HepG2 (cell line): Measurements from ENCODE around the gene NFE2L2. TPM values are rescaled to one million over a fixed set of nuclear protein-coding genes. Genes with fewer than 3 reads are reported as not detected.

Source experiments
- ATAC-seq: fragments of 200-7000 bp; cut with Tn5 transposase; 3 replicates; pipeline ENCODE4 v1.9.1; 2020; ENCODE audit warnings: mild to moderate bottlenecking, moderate library complexity
- BruUV-seq: library from RNA; stranded (reverse); fragments of 400-500 nt; replicated peaks from 2 replicates; lab custom pipeline; 2021; lab: Mats Ljungman, UMichigan
- CTCF ChIA-PET: fragments of 300-600 bp; formaldehyde crosslinking; extraction: SDS; loops from one replicate; lab custom pipeline; 2021; ENCODE audit warnings: low total read pairs, inconsistent platforms, low intra/inter-chr PET ratio; lab: Yijun Ruan, JAX
- POLR2A ChIA-PET: fragments of 350-600 bp; sonication (Branson Sonifier 250); formaldehyde crosslinking; loops from one replicate; lab custom pipeline; 2020; ENCODE audit warnings: antibody characterized with exemption, inconsistent platforms; lab: Yijun Ruan, JAX
- DNase-seq: peaks from one replicate; pipeline ENCODE4 v3.0.0-alpha.2; 2015; ENCODE audit warnings: low spot score
- FAIRE-seq: peaks from 3 replicates; lab custom pipeline; 2011; peaks lifted over from hg19 to GRCh38; lab: Jason Lieb, UNC
- H2AFZ ChIP-seq: one replicate; pipeline ENCODE4 v1.6.1; 2011; ENCODE audit warnings: low read length, inconsistent platforms
- H3K27ac ChIP-seq: fragments of 300-600 bp; 3 replicates; pipeline ENCODE4 v1.8.0; 2011; ENCODE audit warnings: mixed run types, mild to moderate bottlenecking, mixed read lengths, low read length, inconsistent platforms; ENCODE audit not compliant: insufficient read depth; ENCODE audit errors: extremely low read length
- H3K27me3 ChIP-seq, 2 experiments: fragments of 200-600 bp in 1 of 2; 2 replicates in 1 of 2; 3 replicates in 1 of 2; pipeline versions ENCODE4 v1.6.0 to v1.8.0; 2011; ENCODE audit warnings: low read length in 2 of 2, mild to moderate bottlenecking in 2 of 2, moderate library complexity in 2 of 2, inconsistent platforms in 1 of 2; ENCODE audit not compliant: insufficient read depth in 2 of 2, control insufficient read depth in 1 of 2
- H3K36me3 ChIP-seq, 2 experiments: fragments of 200-600 bp in 1 of 2; replicated peaks in 1 of 2; 2 replicates in 1 of 2; 3 replicates in 1 of 2; pipeline versions ENCODE4 v1.5.1 to v1.8.0; 2011; ENCODE audit warnings: low read length in 2 of 2, inconsistent platforms in 1 of 2; ENCODE audit not compliant: insufficient read depth in 2 of 2, control insufficient read depth in 1 of 2
- H3K4me1 ChIP-seq: 2 replicates; pipeline ENCODE4 v1.5.1; 2012; ENCODE audit warnings: low read length, inconsistent platforms; ENCODE audit not compliant: insufficient read depth
- H3K4me2 ChIP-seq: 2 replicates; pipeline ENCODE4 v1.6.0; 2011; ENCODE audit warnings: low read depth, low read length, inconsistent platforms
- H3K4me3 ChIP-seq, 3 experiments: fragments of 200-600 bp in 1 of 3; sonication (generic), shearing (Covaris generic) in 1 of 3; replicated peaks in 1 of 3; 2 replicates each; pipeline ENCODE4 v1.5.1; 2011 to 2016; ENCODE audit warnings: low read length in 3 of 3, inconsistent platforms in 2 of 3, low read depth in 2 of 3, mild to moderate bottlenecking in 2 of 3, control low read depth in 1 of 3, mixed read lengths in 1 of 3; ENCODE audit not compliant: insufficient read depth in 1 of 3
- H3K79me2 ChIP-seq: one replicate; pipeline ENCODE4 v1.6.1; 2011; ENCODE audit warnings: low read length, inconsistent platforms; ENCODE audit not compliant: insufficient read depth
- H3K9ac ChIP-seq: 2 replicates; pipeline ENCODE4 v1.6.0; 2011; ENCODE audit warnings: mild to moderate bottlenecking, low read depth, low read length, inconsistent platforms; ENCODE audit not compliant: insufficient read depth
- H3K9me3 ChIP-seq: 2 replicates; pipeline ENCODE4 v1.5.1; 2012; ENCODE audit warnings: mild to moderate bottlenecking, low read length
- H4K20me1 ChIP-seq: 2 replicates; pipeline ENCODE4 v1.6.0; 2011; ENCODE audit warnings: inconsistent platforms, mild to moderate bottlenecking, low read length, moderate library complexity; ENCODE audit not compliant: insufficient read depth
- CREB1 ChIP-seq, 2 experiments: fragments of 450-650 bp in 1 of 2; IDR thresholded peaks; 2 replicates each; pipeline ENCODE4 v1.6.1; 2016 to 2017; ENCODE audit warnings: control low read depth in 1 of 2, mild to moderate bottlenecking in 1 of 2, missing compliant biosample characterization in 1 of 2, missing genetic modification characterization in 1 of 2
- GATA4 ChIP-seq: sonication (generic); IDR thresholded peaks from 2 replicates; pipeline ENCODE4 v1.6.1; 2016; ENCODE audit warnings: antibody characterized with exemption, low read depth, borderline replicate concordance
- GTF3A ChIP-seq: sonication (generic); formaldehyde crosslinking; conservative IDR thresholded peaks from 2 replicates; pipeline ENCODE4 v1.4.0; 2020; ENCODE audit warnings: mild to moderate bottlenecking, missing genetic modification reagents
- KLF16 ChIP-seq, 2 experiments: sonication (generic) in 1 of 2; formaldehyde crosslinking in 1 of 2; IDR thresholded peaks; 2 replicates each; pipeline versions ENCODE4 v1.6.1 to v1.8.0; 2016 to 2023; ENCODE audit warnings: missing genetic modification reagents in 2 of 2, missing compliant biosample characterization in 1 of 2
- PLRG1 ChIP-seq: fragments of 450-650 bp; conservative IDR thresholded peaks from 2 replicates; pipeline ENCODE4 v1.6.1; 2016
- RELA ChIP-seq: sonication (generic); formaldehyde crosslinking; IDR thresholded peaks from 2 replicates; pipeline ENCODE4 v1.4.0; 2020; ENCODE audit warnings: missing genetic modification reagents
- SRSF9 ChIP-seq: fragments of 200-400 bp; formaldehyde crosslinking; IDR thresholded peaks from 2 replicates; pipeline ENCODE4 v1.6.1; 2018; ENCODE audit warnings: borderline replicate concordance, mild to moderate bottlenecking, low read depth, low read length; ENCODE audit not compliant: insufficient read depth, poor library complexity, severe bottlenecking
- ZNF543 ChIP-seq: sonication (generic); formaldehyde crosslinking; IDR thresholded peaks from 2 replicates; pipeline ENCODE4 v1.4.0; 2020; ENCODE audit warnings: mild to moderate bottlenecking, missing genetic modification reagents
- ZNF563 ChIP-seq: sonication (generic); formaldehyde crosslinking; IDR thresholded peaks from 2 replicates; pipeline ENCODE4 v1.8.0; 2022; ENCODE audit warnings: mild to moderate bottlenecking, moderate library complexity, missing genetic modification reagents
- WGBS: methylation state at CpG from one replicate; pipeline ENCODE4 v1.1.6; 2017; ENCODE audit warnings: low lambda C conversion rate; 5-methylcytosine and 5-hydroxymethylcytosine counted together
- in situ Hi-C: cut with HindIII; loops from 2 replicates; pipeline ENCODE4 v1.10.0; 2017; ENCODE audit warnings: low pct_unique_long_range_greater_than_20kb; ENCODE audit not compliant: extremely low pct_ligation_motif_present
- intact Hi-C: fragments of 100-400 bp; cut with micrococcal nuclease; formaldehyde crosslinking; loops from one replicate; pipeline ENCODE4 v1.10.0; 2022; ENCODE audit not compliant: unreplicated experiment
- polyA plus RNA-seq, 8 experiments: library from polyadenylated mRNA; depleted of rRNA in 3 of 8; stranded (reverse) in 7 of 8; unstranded in 1 of 8; fragments of >200 nt; fragmentation: Illumina TruSeq in 4 of 8; extraction: Trizol in 4 of 8; gene quantifications; 2 replicates each; pipeline versions ENCODE4 v1.2.1 to v1.2.3, GENCODE V29; 2011 to 2016; ENCODE audit warnings: low read depth in 4 of 8, missing spikeins in 1 of 8, mixed read lengths in 1 of 8; ENCODE audit not compliant: insufficient read depth in 1 of 8
- total RNA-seq, 5 experiments: library from RNA; depleted of rRNA; stranded (reverse); fragments of >200 nt; fragmentation: Illumina TruSeq; extraction: Trizol; gene quantifications; 2 replicates each; pipeline ENCODE4 v1.2.3, GENCODE V29; 2016; ENCODE audit warnings: low read depth in 1 of 5
- TF ChIP-seq, protein P1 (sequence below): sonication (generic); formaldehyde crosslinking; IDR thresholded peaks from 2 replicates; pipeline ENCODE4 v1.4.0; 2020; ENCODE audit warnings: missing genetic modification reagents, mild to moderate bottlenecking, borderline replicate concordance
- TF ChIP-seq, protein P2 (sequence below): sonication (generic); formaldehyde crosslinking; IDR thresholded peaks from 2 replicates; pipeline ENCODE4 v1.5.0; 2020; ENCODE audit warnings: missing genetic modification reagents
- TF ChIP-seq, protein P3 (sequence below): sonication (generic); formaldehyde crosslinking; IDR thresholded peaks from 2 replicates; pipeline ENCODE4 v1.8.0; 2023; ENCODE audit warnings: mild to moderate bottlenecking, missing genetic modification reagents
- TF ChIP-seq, protein P4 (sequence below): sonication (generic); formaldehyde crosslinking; IDR thresholded peaks from 2 replicates; pipeline ENCODE4 v1.4.0; 2020; ENCODE audit warnings: missing genetic modification reagents; ENCODE audit errors: not compliant biosample characterization
- TF ChIP-seq, protein P5 (sequence below): IDR thresholded peaks from 2 replicates; pipeline ENCODE4 v1.6.1; 2016; ENCODE audit warnings: missing compliant biosample characterization, missing genetic modification reagents, borderline replicate concordance
- TF ChIP-seq, protein P6 (sequence below): sonication (generic); formaldehyde crosslinking; IDR thresholded peaks from 2 replicates; pipeline ENCODE4 v1.4.0; 2020; ENCODE audit warnings: low read depth, mild to moderate bottlenecking, missing genetic modification reagents

NFE2L2 gene
- total and polyA plus RNA-seq, 2 of the 13 experiments (the other 11 are each of a cell fraction or from before 2014, with no cell fraction given), result 84.6 to 215 TPM

DNA sequence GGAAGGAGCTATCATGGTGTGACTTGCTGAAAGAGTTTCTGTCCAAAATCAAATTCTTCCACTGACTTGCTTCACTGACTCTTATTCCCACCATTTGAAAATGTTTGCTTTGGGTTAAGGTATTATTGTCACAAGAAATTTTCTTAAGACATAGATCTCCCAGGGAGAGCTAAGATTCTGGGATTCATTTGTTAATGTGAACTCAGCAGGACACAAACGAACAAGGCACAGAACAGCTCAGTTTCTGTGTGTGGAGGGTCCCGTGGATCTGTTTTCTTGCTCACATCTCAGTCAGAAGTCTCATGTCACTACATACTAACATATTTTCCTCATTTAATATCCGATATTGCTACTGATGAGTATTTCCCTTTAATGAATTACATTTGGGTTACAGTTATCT, 60.1 kb downstream of the NFE2L2 start:
- TF ChIP-seq RELA (CRISPR knock-in tag), result no peak
- TF ChIP-seq, protein P1, sequence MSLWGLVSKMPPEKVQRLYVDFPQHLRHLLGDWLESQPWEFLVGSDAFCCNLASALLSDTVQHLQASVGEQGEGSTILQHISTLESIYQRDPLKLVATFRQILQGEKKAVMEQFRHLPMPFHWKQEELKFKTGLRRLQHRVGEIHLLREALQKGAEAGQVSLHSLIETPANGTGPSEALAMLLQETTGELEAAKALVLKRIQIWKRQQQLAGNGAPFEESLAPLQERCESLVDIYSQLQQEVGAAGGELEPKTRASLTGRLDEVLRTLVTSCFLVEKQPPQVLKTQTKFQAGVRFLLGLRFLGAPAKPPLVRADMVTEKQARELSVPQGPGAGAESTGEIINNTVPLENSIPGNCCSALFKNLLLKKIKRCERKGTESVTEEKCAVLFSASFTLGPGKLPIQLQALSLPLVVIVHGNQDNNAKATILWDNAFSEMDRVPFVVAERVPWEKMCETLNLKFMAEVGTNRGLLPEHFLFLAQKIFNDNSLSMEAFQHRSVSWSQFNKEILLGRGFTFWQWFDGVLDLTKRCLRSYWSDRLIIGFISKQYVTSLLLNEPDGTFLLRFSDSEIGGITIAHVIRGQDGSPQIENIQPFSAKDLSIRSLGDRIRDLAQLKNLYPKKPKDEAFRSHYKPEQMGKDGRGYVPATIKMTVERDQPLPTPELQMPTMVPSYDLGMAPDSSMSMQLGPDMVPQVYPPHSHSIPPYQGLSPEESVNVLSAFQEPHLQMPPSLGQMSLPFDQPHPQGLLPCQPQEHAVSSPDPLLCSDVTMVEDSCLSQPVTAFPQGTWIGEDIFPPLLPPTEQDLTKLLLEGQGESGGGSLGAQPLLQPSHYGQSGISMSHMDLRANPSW, result no peak
- TF ChIP-seq, protein P2, sequence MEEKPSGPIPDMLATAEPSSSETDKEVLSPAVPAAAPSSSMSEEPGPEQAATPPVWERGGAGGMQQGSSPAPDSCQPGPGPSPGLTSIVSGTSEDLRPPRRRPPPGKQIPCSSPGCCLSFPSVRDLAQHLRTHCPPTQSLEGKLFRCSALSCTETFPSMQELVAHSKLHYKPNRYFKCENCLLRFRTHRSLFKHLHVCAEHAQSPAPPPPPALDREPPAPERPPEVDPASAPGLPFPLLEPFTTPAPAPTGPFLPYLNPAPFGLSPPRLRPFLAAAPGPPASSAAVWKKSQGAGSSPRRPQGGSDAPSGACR (CRISPR knock-in tag), result no peak
- TF ChIP-seq PLRG1, result no peak
- no peak for TF ChIP-seq ZNF543
- no peak for TF ChIP-seq ZNF563 (CRISPR knock-in tag)
- no peak for TF ChIP-seq KLF16 (CRISPR knock-in tag; IDR thresholded peaks at IDR 0.05)
- no peak for TF ChIP-seq CREB1 (IDR thresholded peaks at IDR 0.05)
- no peak for TF ChIP-seq CREB1 (CRISPR knock-in tag; IDR thresholded peaks at IDR 0.05)
- no peak for TF ChIP-seq GATA4
- TF ChIP-seq, protein P3, sequence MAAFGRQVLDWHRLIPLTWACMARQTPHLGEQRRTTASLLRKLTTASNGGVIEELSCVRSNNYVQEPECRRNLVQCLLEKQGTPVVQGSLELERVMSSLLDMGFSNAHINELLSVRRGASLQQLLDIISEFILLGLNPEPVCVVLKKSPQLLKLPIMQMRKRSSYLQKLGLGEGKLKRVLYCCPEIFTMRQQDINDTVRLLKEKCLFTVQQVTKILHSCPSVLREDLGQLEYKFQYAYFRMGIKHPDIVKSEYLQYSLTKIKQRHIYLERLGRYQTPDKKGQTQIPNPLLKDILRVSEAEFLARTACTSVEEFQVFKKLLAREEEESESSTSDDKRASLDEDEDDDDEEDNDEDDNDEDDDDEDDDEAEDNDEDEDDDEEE, result no peak
- TF ChIP-seq, protein P4, sequence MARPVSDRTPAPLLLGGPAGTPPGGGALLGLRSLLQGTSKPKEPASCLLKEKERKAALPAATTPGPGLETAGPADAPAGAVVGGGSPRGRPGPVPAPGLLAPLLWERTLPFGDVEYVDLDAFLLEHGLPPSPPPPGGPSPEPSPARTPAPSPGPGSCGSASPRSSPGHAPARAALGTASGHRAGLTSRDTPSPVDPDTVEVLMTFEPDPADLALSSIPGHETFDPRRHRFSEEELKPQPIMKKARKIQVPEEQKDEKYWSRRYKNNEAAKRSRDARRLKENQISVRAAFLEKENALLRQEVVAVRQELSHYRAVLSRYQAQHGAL (CRISPR knock-in tag), result no peak
- no peak for TF ChIP-seq GTF3A (CRISPR knock-in tag)
- TF ChIP-seq, protein P5, sequence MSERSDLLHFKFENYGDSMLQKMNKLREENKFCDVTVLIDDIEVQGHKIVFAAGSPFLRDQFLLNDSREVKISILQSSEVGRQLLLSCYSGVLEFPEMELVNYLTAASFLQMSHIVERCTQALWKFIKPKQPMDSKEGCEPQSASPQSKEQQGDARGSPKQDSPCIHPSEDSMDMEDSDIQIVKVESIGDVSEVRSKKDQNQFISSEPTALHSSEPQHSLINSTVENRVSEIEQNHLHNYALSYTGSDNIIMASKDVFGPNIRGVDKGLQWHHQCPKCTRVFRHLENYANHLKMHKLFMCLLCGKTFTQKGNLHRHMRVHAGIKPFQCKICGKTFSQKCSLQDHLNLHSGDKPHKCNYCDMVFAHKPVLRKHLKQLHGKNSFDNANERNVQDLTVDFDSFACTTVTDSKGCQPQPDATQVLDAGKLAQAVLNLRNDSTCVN, result no peak
- no peak for TF ChIP-seq SRSF9
- TF ChIP-seq, protein P6, sequence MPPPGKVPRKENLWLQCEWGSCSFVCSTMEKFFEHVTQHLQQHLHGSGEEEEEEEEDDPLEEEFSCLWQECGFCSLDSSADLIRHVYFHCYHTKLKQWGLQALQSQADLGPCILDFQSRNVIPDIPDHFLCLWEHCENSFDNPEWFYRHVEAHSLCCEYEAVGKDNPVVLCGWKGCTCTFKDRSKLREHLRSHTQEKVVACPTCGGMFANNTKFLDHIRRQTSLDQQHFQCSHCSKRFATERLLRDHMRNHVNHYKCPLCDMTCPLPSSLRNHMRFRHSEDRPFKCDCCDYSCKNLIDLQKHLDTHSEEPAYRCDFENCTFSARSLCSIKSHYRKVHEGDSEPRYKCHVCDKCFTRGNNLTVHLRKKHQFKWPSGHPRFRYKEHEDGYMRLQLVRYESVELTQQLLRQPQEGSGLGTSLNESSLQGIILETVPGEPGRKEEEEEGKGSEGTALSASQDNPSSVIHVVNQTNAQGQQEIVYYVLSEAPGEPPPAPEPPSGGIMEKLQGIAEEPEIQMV, result no peak
- no peak overlapping the region for H3K27ac ChIP-seq
- FAIRE-seq (no peak), DNase-seq (no peak), ATAC-seq (no peak)
- H3K9ac ChIP-seq, result no peak overlapping the region
- WGBS, result 93% methylated on average over 3 of the region's 3 CpGs
- no peaks in the 10 kb centered on the region for H3K36me3 ChIP-seq
- CTCF ChIA-PET, result no interaction called here
- no peaks in the 10 kb centered on the region for H3K27me3 ChIP-seq
- no peak overlapping the region for H3K4me3 ChIP-seq
- peaks cover 42% of the 10 kb centered on the region for H3K4me1 ChIP-seq
- no peak overlapping the region for H3K4me2 ChIP-seq
- H4K20me1 ChIP-seq, result no peaks in the 10 kb centered on the region
- no peak overlapping the region for H2AFZ ChIP-seq
- POLR2A ChIA-PET, result interaction anchor here (0.9 kb wide), 1 partner anchor 8 kb away, joined by 4 read pairs; the partner anchor contains the start of gene HNRNPA3
- H3K9me3 ChIP-seq, result no peaks in the 10 kb centered on the region
- in situ Hi-C loops (no loop called here), intact Hi-C loops (no loop called here)
- no TSS peak for BruUV-seq
- peaks cover 2% of the 10 kb centered on the region for H3K79me2 ChIP-seq
